HG02885 (cell line): ENCODE measurements around the gene CCDC137.

ENCODE experiments used
- ATAC-seq: cut with Tn5 transposase; IDR thresholded peaks from one replicate; pipeline ENCODE4 v1.9.1; 2021; ENCODE audit warnings: mild to moderate bottlenecking; ENCODE audit not compliant: unreplicated experiment, poor library complexity

The CCDC137 gene

DNA sequence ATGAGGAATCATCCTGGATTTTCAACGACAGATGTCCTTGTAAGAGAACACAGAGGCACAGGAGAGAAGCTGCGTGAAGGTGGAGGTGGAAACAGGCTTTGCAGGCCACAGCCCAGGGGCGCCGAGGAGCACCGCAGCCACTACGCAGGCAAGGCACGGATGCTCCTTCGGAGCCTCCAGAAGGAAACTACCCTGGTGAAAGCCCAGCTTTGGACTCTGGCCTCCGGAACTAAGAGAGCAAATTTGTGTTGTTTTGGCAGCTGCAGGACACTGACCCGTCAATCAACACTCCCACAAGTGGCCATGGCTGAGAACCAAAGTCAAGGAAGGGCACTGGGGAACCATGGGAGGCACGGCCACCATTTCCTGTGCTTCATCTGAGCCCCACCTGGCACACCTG, 13.6 kb downstream of the CCDC137 start:
- no peak for ATAC-seq

- no peak for ATAC-seq
These were observed 15.1 kb downstream of the CCDC137 start for GRCh38 chr17:81681672-81682071.

DNA sequence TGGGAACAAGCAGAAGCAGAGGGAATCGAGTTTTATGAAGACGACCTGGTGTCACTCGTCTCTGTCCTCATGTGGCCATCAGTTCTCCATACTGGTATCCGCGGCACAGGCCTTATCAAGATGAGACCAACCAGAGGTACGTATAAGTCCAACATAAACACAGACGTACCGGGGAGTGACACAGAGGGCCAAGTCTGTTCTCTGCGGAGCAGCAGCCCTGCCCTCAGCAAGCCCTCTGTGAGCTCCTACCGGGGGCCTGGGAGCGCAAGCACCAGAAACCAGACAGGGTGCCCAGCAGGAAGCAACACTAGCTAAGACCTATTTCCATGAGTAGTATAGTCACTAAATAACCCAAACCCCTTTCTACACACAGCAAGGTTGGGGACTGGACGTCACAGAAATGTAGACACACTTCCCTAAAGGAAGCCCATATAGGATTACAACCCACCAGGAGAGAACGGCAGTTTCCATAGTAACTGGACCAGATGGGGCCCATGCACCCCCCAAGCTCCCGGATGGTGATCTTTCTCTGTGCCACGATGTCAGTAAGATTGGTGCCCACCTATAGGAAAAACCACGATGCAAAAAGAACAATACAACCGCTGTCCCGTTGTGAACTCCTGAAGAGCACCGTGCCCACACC, 16.1 kb downstream of the CCDC137 start:
- no peak for ATAC-seq

DNA sequence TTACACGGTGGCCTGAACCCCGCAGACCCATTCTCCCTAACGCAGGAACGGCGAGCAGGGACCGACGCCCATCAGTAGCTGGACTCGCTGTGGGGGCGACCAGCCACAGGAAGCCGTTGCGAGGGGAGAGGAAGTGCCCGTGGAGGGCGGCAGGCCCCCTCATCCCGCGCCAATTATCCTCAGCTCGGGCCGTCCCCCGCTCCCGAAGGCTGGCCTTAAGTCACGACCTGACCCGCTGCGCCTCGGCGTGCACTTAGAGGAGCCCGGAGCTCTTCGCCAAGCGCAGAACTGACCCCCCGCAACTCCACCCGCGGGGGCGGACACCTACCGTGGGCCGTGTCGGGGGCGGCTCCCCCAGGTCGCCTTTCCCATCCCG, 16.7 kb downstream of the CCDC137 start:
- peak; percentile 22 for ATAC-seq

- peak; percentile 94 for ATAC-seq
These were observed 17.3 kb downstream of the CCDC137 start, which contains the start of the genes ARL16 and HGS for GRCh38 chr17:81683584-81684441. ARL16 (minus strand) TSS chr17:81683797; CDS start chr17:81683753, 44 bp downstream. HGS (plus strand) TSS chr17:81684011; CDS start chr17:81684067, 56 bp downstream.

- no peak for ATAC-seq
These were observed 17.9 kb downstream of the CCDC137 start for GRCh38 chr17:81684442-81684911.

GRCh38 chr17:81685108-81685507, 18.6 kb downstream of the CCDC137 start:
- ATAC-seq, result no peak

DNA sequence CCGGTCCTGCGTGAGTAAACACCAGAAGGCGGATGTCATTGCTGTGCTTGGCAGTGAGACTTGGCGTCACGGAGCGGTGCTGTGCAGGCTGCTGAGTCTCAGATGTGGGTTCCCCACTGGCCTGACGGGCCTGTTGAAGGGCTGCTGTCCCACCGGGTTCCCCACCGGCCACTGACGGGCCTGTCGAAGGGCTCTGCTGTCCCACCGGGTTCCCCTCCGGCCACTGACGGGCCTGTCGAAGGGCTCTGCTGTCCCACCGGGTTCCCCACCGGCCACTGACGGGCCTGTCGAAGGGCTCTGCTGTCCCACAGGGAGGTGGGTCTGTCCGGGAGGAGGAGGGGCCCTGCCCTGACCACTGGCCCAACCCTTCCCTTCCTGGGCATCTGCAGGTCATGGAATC, 20.1 kb downstream of the CCDC137 start:
- no peak for ATAC-seq

- no peak for ATAC-seq
These were observed 21.4 kb downstream of the CCDC137 start for GRCh38 chr17:81687770-81688541.

GRCh38 chr17:81688616-81689015, 22.1 kb downstream of the CCDC137 start:
- no peak for ATAC-seq

- no peak for ATAC-seq
These were observed 23.5 kb downstream of the CCDC137 start for GRCh38 chr17:81690066-81690465.

DNA sequence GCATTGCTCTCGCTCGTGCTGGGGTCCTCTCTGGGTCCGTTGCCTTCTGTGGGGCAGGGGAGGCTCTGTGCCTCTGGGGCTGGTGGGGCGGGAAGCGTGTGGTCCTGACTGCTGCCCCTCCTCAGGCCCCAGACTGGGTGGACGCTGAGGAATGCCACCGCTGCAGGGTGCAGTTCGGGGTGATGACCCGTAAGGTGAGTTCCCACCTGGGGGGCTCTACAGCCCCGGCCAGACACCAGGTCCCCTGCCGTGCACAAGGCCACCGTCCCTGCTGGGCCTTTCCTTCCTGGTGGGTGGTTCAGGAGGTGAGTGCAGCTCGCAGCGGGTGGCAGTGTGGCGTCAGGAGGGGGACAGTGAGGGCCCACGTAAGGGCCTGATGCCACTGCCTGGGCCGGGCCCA, 24.0 kb downstream of the CCDC137 start:
- ATAC-seq, result no peak

DNA sequence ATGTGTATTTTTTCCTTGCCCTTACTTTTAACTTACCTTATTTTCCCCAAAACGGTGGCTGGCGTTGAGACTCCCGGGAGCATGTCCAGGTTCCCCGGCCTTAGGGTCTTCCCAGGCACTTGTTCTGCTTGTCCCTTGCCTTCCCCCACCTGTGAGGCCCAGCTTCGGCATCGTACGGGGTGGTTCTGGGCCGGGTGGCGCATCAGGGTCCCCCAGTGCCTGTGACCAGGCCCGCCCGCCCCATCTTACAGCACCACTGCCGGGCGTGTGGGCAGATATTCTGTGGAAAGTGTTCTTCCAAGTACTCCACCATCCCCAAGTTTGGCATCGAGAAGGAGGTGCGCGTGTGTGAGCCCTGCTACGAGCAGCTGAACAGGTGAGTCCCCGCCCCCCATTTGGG, 24.7 kb downstream of the CCDC137 start:
- no peak for ATAC-seq

DNA sequence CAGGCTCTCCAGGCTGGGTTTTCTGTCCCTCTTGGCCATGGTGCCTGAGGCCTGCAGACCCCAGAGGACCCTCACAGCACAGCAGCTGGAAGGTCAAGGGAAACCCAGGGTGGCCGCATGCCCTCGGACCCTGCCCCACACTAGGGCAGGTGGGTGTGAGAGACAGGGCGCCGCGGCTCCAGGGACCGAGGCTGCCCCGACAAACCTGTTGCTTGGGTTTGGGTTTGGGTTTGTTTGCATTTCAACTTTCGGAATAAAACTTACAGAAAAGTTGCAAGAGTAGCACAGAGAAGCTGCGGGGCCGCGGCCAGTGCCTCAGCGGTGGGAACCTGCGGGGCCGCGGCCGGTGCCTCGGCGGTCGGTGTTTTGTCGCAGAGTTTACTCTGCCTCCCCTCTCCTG, 25.1 kb downstream of the CCDC137 start:
- ATAC-seq, result no peak

- ATAC-seq, result no peak
These were observed 27.1 kb downstream of the CCDC137 start for GRCh38 chr17:81693509-81694210.

DNA sequence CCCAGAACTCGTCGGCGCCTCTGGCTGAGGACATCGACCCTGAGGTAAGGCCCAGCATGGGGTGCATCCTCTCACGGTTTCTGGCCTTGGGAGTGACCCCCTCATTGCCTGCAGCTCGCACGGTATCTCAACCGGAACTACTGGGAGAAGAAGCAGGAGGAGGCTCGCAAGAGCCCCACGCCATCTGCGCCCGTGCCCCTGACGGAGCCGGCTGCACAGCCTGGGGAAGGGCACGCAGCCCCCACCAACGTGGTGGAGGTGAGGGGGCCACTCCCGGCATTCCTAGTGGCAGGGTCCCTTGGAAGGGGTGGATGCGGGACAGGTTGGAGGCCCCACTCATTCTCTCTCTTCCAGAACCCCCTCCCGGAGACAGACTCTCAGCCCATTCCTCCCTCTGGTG, 28.3 kb downstream of the CCDC137 start:
- no peak for ATAC-seq

DNA sequence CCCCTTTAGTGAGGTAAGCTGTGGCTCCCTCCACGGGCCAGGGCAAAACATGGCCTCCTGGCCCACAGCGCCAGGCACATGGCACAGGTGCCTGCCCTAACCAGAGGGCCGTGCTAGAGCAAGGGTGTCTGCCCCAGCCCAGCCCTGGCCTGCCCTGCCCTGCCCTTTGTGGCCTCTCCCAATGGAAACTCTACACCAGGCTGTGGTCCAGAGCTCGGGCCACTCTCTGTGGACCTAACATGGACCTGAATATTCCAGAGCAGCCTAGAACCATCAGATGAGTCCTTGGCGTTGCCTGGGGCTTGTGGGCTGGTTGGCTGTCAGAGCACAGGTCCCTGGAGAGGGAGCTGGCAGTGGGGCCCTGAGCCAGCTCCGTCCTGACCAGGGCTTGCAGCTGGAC, 28.7 kb downstream of the CCDC137 start:
- ATAC-seq, result no peak

- no peak for ATAC-seq
These were observed 29.3 kb downstream of the CCDC137 start for GRCh38 chr17:81695801-81696200.

GRCh38 chr17:81696218-81696941, 29.8 kb downstream of the CCDC137 start:
- ATAC-seq, result no peak
